Cardiac fibroblast (primary cell): ENCODE data around the gene DLEC1.
A peak's percentile ranks its signal among the peaks of the same experiment; 100 is the strongest.

ENCODE experiments used
- DNase-seq, 2 donors: peaks; one replicate each; pipeline versions ENCODE4 v3.0.0 to v3.0.0-alpha.2; 2010; ENCODE audit warnings: low read depth in 2 of 2
- H3K4me3 ChIP-seq, 2 donors: replicated peaks in 1 of 2; 1 replicate in 1 of 2; 2 replicates in 1 of 2; pipeline ENCODE4 v1.5.1; 2011; ENCODE audit warnings: low read depth in 2 of 2, low read length in 2 of 2, mild to moderate bottlenecking in 2 of 2, moderate library complexity in 1 of 2
- CTCF ChIP-seq: IDR thresholded peaks from one replicate; pipeline ENCODE4 v1.5.1; 2011; ENCODE audit warnings: low read depth, mild to moderate bottlenecking, low read length, inconsistent platforms

The DLEC1 gene

DNA sequence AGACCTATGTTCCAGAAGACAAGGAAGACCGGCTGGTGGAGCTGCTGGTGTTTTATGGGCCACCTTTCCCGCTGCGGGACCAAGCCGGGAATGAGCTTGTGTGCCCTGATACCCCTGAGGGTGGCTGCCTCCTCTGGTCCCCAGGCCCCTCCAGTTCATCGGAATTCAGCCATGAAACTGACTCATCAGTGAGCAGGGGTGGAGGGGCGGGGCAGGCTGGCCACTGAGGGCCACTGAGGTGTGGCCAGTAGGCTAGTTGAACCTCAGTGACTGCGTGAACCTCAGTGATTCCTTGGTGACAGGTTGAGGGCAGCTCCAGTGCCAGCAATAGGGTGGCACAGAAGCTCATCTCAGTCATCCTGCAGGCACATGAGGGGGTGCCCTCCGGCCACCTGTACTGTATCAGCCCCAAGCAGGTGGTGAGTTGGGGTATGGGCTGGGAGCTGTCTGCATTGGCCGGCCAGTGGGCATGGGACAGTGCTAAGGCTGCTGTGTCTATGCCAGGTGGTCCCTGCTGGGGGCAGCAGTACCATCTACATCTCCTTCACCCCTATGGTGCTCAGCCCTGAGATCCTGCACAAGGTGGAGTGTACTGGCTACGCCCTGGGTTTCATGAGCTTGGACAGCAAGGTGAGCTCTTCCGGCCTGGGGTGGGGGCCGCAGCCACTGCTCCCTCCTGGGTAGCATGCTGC is 77.6 kb downstream of the DLEC1 start:
- no peak for DNase-seq
- no peak for TF ChIP-seq CTCF
- no peak overlapping the region for H3K4me3 ChIP-seq

GRCh38 chr3:38117163-38117716 is 78.2 kb downstream of the DLEC1 start:
- DNase-seq = no peak
- H3K4me3 ChIP-seq = no peak overlapping the region
- TF ChIP-seq CTCF = no peak

DNA sequence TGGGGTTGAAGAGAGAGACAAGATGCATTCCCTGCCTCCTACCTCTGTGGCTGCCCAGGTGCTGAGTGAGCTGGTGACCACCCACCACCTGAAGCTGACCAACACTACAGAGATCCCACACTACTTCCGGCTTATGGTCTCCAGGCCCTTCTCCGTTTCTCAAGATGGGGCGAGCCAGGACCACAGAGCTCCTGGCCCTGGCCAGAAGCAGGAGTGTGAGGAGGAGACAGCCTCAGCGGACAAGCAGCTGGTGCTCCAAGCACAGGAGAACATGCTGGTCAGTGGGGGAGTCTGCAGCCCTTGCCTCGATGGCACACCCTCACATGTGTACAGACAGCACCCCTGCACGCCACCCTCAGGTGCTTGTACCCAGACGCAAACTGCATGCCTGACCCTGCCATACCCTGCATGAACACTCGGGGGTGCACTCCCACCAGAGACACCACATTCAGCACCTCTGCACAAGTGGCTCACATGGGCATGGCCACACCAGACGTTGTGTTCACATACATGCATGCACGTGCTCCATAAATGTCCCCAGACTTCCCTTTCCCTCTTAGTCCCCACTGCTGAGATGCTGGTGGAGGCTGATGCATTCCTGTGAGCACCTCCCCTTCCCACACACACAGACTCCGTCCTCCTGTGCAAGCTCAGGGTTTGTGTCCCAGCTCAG is 78.9 kb downstream of the DLEC1 start:
- no peak overlapping the region for H3K4me3 ChIP-seq
- peak; percentile 70 for DNase-seq
- peak; percentile 88 for TF ChIP-seq CTCF

DNA sequence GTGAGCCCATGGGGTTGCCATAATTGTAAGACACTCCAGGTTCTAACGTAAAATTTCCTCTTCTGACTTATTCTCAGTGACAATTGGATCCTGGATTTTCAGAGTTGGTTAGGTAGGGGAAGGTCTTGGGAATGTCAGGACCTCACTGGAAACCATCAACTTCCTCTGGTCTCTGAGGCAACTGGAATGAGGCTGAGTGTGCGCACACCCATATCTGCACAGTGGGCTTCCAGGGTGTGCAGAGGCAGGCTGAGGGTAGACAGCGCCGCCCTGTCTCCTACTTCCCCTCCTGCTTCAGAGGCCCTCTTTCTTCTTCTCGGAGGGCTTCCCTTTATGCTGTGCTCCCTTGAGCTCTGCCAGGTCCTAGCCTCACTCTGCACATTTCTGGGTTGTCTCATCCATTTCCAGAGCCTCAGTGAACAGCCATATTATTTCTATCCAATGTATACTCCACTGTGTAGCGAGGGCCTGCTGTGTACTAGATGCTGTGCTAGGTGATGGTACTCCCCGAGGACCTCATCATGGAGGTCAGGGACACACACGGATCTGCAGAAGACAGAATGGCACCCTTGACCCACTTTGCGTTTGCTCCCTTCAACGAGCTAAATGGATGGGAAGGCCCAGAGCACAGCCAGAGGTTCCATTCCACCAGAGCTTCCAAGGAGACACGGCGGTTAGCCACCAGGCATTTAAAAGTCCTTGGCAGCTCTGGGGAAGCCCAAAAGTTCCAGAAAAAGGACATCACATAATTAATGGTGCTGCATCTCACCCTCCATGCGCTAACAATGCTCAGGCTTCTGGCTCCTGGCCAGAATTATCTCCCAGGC is 79.6 kb downstream of the DLEC1 start:
- no peak overlapping the region for H3K4me3 ChIP-seq
- TF ChIP-seq CTCF = no peak
- no peak for DNase-seq

GRCh38 chr3:38119248-38119544 is 80.2 kb downstream of the DLEC1 start:
- DNase-seq = no peak
- no peak overlapping the region for H3K4me3 ChIP-seq
- no peak for TF ChIP-seq CTCF

- no peak overlapping the region for H3K4me3 ChIP-seq
- TF ChIP-seq CTCF = no peak
- DNase-seq = no peak
These were observed 81.0 kb downstream of the DLEC1 start for GRCh38 chr3:38119821-38120692.
